ENCODE results near the gene SCO1. TPM values are rescaled to one million over a fixed set of nuclear protein-coding genes. Genes with fewer than 3 reads are reported as not detected.
"Not testable (repeated sequence)": the region's sequence is repeated elsewhere in the genome, so short reads cannot be mapped to it uniquely, and the experiment has no call there.

The SCO1 gene
- total RNA-seq, 1 donor from 2014 or later, result 21.2 TPM

DNA sequence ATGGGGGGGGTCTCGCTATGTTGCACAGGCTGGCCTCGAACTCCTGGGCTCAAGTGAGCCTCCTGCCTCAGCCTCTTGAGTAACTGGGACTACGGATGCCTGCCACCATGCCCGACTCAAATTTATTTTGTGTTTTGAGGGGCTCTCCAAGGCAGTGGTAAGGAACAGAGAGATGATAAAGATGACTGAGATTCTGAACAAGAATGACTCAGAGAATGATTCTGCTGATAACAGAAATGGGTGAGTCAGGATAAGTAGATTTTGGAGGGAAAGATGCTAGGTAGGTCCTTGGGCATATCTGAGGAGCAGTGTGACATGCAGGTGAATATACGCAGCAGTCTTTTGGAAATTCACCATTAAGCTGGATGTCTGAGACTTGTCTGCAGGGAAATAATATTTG is 29.9 kb upstream of the SCO1 start:
- DNase-seq (ENCODE audit: extremely low read depth, low read depth, low spot score), result no peak

DNA sequence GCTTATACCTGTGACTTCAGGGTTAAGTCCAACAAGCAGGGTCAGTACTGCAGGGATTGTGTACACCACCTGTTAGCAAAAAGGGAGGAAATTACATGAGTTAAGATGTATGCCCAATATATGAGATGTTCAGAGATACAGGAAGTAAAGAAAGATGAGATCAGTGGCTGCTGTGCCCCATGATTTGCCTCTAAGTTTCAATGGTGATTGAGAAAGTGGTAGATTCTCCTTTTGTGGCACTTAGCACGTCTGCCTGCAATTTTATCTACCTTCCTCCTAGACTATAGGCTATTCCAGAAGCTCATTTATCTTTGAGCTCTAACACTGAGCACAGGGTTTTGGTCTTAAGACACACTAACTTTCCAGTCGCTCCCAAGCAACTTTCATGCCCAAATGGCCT is 28.9 kb upstream of the SCO1 start:
- no peak for DNase-seq (ENCODE audit: extremely low read depth, low read depth, low spot score)

DNA sequence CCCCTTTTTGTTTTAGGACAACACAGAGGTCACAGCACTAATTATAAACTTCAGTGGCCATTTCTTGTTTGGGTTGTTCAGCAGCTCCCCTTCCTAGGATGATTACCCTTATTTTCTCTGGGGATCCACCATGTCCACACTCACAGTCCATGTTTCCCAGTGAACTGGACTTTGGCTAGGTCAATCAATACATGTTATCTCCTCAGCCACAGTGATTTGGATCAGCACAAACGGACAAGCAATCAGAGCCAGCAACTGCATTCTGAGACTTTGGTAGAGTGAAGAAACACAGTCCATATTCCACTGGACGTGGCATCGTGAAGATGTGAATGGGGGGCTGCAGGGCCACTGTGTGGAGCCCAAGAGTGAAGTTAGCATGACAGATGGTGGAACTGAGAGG is 27.9 kb upstream of the SCO1 start:
- DNase-seq (ENCODE audit: extremely low read depth, low read depth, low spot score), result no peak

DNA sequence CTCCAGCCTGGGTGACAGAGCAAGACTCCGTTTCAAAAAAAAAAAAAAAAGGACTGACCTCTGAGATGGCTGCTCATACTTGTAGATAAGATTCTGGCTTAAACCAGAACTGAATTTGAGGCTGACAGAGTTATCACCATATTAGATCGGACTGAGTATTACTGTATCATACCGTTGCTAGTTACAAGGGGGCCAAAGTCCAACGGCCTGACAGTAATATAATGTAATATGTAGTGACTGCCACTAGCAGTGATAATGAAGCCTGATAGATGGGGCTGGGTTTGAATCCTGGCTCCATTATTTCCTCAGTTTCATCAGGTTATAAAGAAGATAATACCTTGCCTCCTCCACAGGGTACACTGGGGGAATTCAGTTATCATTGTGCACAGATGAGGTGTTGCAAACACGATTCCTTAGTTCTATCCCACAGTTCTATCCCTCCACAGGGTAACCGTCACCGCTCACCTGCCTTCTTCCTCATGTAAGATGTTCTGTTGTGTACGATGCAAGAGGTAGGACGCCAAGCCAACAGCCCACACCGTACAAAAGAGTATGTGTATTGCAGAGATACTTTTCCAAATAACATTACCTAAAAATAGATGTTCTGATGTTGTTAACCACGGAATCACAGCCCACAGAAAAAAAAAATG is 27.3 kb upstream of the SCO1 start:
- DNase-seq (ENCODE audit: extremely low read depth, low read depth, low spot score), result no peak

DNA sequence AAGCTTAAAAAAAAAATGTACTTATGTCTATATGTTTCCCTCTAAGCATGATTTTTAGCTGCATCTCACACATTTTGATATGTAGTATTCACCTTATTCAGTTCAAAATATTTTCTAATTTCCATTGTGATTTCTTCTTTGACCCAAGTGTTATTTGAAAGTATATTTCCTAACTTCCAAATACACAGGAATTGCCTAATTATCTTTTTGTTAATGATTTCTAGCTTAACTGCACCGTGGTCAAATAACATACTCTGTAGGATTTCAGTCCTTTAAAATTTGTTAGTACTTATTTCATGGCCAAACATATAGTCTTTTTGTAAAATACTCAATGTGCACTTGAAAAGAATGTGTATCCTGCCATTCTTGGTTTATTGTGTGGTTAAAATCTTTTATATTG is 21.2 kb upstream of the SCO1 start:
- no peak for DNase-seq (ENCODE audit: extremely low read depth, low read depth, low spot score)

DNA sequence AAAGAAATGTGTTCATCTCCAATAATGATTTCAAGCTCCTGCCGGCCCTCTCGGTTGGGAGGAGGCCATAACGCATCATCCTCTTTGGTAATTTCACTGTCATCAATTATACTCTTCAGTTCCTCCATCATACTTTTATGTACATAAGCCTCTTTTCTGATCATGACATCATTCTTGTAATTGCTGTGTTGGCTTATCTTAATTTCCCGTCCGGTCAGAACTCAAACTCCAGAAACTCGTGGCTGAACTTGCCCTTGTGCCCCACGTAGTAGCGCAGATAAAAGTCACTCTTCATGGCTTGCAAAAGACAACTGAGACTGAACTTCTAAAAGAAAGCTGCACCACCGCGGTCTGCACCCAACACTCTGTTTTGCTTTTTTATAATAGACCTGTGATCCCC is 18.9 kb upstream of the SCO1 start:
- DNase-seq (ENCODE audit: extremely low read depth, low read depth, low spot score), result no peak

DNA sequence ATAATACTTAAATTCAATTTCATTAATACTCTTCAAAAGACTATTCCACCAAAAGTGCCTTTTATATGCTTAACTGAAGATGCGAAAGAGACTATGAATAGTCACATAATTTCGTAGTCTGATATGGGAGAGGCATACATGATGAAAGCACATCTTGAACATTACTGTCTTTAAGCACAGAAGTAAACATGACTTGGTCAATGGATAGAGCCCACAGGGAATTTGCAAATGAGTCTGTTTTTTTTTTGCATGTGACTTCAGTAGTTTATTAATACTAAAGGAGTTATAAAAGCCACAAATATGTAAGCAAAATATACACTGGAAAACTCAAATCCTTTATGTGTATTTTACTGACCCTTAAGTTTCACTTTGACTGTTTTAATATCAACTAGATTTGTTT is 16.0 kb upstream of the SCO1 start:
- DNase-seq (ENCODE audit: extremely low read depth, low read depth, low spot score), result no peak

DNA sequence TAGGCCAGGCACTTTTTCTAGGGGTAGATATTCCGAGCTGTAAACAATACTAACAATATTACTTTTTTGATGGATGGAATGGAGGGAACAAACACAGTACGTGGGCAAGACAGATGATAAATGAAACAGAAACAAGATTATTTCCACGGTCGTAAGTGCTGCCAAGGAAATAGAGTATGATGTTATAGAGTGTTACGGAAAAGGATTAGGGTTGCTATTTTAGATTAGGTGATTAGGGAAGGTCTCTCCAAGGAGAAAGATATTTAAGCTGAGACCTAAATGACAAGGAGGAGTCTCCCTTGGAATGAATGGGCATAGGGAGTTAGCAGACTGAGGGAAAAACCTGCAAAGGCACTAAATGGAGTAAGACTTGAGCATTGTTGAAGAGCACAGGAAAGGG is 8.4 kb upstream of the SCO1 start:
- no peak for DNase-seq (ENCODE audit: extremely low read depth, low read depth, low spot score)

DNA sequence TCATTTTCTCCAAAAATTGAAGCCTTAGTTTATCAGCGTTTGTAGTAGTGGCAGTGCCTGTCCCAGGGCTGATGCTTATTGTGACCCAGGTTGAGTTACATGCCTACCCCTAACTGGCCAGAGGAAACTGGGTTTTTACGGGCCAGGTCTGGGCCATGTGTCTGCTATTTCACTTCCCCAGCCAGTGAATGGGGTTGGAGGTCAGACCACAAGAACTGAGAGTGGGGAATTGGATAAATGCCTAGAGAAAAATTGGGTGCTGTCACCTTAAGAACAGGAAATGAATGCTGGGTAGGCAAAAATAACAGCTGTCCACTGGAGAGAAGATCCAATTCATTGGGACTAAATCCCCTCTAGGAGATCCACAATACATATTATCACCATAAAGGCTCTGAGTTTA is 5.2 kb upstream of the SCO1 start:
- DNase-seq (ENCODE audit: extremely low read depth, low read depth, low spot score), result no peak

DNA sequence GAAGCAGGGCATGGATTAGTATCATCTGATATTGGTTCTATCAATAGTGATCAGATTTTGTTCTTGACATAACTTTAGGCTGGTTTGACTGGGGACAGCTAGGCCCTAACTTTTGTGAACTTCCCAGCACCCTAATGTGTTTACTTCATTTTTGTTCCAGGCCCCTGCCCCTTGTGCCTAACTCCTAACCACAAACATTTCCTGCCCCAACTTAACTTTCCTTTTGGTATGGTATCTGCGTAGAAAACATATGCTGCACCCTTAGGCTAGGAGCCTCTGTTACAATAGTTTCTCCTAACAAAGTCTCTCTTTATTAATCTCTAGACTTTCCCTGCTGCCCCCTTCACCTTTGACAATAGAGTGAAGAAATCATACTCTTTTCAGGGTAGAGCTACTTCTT is 2.5 kb upstream of the SCO1 start:
- no peak for DNase-seq (ENCODE audit: extremely low read depth, low read depth, low spot score)

DNA sequence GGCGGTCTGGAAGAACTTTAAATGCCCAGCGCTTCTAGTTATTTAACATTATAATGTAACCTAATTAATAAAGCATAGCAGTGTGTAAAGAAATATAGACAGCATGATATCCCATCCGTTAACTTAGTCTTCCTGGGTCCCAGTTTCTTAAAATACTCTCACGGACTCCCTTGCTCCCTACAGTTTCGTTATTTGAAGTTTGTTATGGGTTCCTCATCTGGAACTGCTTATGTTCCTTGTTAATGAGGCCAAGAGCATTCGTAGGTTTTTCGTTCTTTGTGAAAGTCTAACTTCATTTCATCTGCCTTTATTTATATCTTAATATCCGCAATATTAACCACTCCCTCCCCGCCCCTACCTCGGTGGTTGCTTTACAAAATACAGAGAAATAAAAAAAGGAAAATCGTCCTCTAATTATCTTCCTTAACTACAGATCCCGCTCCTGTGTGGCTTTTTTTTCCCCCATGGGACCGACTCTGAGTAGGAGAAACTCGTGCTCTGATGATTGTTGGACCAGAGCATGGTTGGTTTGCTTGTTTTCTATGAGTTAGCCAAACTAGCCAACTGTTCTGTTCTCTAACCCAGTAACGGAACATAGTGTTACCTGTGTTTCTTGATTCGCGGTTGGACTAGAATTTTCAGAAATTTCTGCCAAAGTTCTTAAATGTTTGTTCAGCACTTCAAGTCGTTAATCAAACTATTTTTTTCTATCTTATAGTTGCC is 924 bp upstream of the SCO1 start:
- no peak for DNase-seq (ENCODE audit: extremely low read depth, low read depth, low spot score)

DNA sequence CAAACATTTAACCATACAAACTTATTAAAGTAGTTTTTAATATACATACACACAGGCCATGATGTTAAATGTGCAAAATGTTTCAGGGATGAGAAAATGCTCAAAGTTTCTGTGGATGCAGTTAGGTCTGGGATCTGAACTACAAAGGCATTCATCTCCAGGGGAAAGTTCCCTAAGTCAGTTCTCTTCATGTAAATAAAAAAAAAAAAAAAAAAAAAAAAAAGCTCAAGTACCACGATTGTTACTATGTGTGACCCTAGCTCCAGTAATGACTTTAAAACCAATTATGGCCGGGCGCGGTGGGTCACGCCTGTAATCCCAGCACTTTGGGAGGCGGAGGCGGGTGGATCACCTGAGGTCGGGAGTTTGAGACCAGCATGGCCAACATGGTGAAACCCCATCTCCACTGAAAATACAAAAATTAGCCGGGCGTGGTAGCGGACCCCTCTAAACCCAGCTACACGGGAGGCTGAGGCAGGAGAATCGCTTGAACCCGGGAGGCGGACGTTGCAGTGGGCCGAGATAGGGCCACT is 1.4 kb downstream of the SCO1 start:
- DNase-seq (ENCODE audit: extremely low read depth, low read depth, low spot score), result not testable (repeated sequence)

DNA sequence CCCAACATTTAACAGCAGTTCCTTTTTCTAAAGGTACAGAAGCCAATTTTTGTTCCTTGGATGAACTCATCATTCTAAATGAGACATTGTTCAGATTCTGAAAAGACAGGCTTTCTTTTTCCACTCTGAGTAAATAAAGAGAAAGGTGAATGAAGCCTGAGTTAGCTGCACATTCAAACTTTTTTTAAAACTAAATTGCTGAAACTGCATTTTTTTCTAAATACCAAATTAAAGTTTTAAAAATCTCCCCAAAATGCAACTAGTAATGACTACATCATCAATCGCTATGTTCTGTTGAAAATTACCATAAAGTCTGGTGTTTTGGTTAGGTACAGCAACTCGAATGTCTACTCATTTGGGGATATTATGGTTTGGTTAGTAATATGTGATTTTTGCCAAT is 9.8 kb downstream of the SCO1 start:
- DNase-seq (ENCODE audit: extremely low read depth, low read depth, low spot score), result no peak

DNA sequence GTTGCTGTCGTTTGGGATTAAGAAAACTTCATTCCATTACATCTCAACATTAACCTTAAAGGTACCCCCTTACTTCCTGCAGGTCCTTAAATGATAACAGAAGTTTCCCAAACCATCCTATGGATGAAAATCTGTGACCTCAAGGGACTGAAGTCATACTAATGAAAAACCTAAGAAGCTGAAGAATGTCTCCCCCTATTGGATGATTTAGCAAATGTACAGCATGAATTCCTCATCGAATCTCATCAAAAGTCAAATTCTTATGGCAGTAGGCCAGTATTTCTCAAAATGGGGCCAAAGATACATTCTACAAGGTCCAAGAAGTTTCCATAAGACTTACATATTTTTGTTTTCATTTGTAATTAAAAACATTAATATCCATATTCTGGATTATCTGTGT is 13.5 kb downstream of the SCO1 start:
- peak; percentile 36 for DNase-seq (ENCODE audit: extremely low read depth, low read depth, low spot score)

DNA sequence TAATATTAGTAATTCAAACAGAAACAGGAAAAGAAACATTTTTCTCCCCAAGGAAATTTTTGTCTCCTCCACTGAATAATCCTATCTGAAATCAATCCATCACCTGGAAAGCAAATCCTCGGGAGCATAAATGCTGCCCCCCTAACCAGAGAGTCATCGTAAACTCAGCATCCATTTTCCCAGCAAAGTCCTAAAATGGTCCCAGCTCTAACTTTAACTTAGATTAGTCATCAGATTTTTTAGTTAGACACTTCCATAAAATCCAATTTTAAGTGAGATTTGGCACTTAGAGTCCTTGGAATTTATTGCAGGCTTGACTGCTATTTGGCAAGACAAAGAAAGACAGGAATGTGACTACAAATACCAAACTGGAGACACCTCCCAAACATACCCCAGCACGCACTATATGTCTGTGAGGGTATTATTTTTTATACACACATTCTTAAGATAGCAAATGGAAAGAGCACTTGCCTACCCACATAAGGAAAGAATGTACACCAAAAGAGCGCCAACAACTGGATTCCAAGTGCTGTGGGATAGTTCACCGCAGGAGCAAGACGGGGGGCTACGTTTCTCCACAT is 15.4 kb downstream of the SCO1 start:
- no peak for DNase-seq (ENCODE audit: extremely low read depth, low read depth, low spot score)

DNA sequence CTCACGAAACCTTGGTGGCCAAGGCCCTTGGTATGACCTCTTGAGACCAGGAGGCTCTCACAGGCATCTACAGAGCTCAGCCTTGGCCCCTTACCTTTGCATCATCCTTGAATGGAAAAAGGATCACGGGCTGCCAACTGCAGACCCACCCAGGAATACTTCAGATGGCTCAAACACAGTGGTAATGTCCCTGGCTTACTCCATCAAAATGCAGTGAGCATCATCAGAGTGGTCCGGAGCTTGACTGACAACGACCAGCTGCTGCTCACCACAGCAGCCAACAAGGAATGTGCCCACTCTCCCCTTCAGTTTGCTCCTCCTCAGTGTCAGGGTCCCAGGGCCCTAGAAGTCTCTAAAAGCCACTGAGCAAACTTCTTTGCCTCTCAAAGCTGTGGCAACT is 22.6 kb downstream of the SCO1 start:
- DNase-seq (ENCODE audit: extremely low read depth, low read depth, low spot score), result no peak

DNA sequence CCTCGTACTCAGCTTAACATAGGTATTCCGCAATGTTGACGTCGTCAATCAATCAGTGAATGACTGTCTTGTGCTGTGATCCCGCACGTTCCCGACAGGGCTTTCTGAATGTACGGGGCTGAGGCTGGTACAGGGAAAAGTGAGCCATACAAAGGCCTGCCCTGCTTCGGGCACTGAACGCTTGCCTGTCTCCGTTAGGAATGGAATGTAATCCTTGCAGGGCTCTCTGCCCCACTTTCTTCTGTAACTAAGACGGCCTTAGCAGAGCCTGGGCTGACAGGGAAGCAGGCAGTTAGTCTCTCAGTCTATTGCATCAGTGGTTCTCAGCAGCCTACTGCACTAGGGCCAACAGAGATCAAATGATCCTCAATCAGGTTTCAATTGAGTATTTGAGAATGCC is 24.0 kb downstream of the SCO1 start:
- DNase-seq (ENCODE audit: extremely low read depth, low read depth, low spot score), result no peak

DNA sequence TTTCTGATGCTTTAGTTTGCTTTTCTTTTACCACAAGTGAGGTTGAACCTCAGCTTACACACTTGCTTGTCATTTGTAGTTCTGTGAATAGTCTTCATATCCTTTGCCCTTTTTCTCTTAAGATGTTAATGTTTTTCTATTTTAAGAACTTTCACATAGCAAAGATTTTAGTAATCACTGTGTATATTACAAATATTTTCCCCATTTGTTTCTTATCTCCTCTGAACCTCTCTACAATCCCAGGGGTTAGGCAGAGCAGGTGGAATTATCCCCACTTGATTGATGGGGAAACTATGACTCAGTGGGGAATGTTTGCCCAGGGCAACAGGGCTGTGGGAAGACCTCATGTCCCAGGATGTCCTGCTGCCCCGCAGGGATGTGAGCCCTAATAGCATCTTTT is 28.6 kb downstream of the SCO1 start:
- no peak for DNase-seq (ENCODE audit: extremely low read depth, low read depth, low spot score)

DNA sequence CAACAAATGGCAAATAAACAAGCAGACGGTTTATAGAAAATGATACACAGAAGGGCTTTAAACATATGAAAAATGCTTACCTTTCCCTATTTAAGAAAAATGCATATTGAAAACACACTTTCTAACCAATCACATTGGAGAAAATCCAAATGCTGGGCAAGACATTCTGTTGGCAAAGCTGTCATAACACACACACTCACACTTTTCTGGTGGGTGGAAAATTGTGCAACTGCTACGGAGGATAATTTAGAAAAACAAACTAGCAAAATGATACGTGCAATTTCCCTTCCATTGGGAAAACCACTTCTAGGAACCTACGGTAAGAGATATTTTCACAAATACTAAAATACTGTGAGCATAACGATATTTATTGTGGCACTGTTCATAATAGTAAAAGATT is 30.4 kb downstream of the SCO1 start:
- DNase-seq (ENCODE audit: extremely low read depth, low read depth, low spot score), result no peak

DNA sequence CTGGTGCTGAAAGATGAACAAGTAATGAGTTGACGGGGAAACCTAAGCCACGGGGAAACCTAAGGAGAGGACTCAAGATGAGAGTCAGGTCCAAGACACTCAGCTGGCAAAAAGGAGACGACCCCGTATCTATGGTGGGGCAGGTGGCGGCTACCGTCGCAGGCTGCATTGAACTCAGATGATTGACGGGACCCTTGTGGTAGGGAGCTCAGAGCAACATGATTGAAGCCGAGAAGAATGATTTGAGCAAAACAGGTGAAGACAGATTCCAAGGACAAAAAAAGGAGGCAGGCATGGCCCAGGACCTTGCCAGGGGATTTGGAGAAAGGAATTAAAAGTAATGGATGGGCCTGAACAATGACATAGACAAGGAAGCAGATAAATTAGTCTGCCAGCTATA is 32.8 kb downstream of the SCO1 start:
- no peak for DNase-seq (ENCODE audit: extremely low read depth, low read depth, low spot score)

DNA sequence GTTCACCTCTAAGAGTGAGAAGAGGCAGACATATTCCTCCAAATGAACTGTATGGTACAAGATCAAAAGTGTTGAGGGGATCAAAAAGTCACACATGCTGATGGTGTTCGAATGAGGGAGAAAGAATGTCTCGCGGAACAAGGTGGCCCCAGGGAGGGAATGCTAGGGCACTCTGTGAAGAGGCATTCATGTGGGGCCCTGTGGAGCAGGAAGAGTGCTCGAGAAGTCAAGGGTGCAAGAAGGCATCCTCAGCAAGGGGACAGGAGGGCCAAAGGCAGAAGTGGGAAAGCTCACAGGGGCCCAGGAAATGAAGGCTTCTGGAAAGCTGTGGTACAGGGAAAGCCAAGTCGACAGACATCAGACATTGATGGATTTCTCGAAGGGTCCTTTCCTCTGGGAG is 34.1 kb downstream of the SCO1 start:
- no peak for DNase-seq (ENCODE audit: extremely low read depth, low read depth, low spot score)

DNA sequence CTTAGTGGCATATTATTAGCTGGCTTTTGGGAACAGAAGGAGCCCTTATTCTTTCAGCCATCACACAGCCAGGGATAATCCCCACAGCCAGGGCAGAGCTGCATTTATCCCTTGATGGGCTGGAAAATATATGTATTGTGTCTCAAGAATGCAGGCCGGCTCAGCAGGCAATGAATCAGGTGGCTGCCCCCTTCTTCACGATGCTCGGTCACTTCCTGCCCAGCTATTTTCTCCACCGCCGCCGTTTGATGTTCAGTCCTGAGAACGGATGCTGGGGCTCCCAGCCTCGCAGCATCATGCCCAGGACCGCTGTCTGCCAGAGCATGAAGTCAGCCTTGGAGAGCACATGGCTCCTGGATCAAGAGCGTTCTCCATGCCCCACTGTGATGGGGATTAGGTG is 35.9 kb downstream of the SCO1 start:
- no peak for DNase-seq (ENCODE audit: extremely low read depth, low read depth, low spot score)

Measured in glomerular endothelial cell (primary cell).